GM19025 (cell line): ENCODE results near the gene TCF7L2.
"Not testable (repeated sequence)": the region's sequence is repeated elsewhere in the genome, so short reads cannot be mapped to it uniquely, and the experiment has no call there.

Experiments used
- ATAC-seq: cut with Tn5 transposase; IDR thresholded peaks from one replicate; pipeline ENCODE4 v1.9.1; 2021; ENCODE audit warnings: mild to moderate bottlenecking, low read depth, moderate library complexity; ENCODE audit not compliant: unreplicated experiment

Gene TCF7L2

DNA sequence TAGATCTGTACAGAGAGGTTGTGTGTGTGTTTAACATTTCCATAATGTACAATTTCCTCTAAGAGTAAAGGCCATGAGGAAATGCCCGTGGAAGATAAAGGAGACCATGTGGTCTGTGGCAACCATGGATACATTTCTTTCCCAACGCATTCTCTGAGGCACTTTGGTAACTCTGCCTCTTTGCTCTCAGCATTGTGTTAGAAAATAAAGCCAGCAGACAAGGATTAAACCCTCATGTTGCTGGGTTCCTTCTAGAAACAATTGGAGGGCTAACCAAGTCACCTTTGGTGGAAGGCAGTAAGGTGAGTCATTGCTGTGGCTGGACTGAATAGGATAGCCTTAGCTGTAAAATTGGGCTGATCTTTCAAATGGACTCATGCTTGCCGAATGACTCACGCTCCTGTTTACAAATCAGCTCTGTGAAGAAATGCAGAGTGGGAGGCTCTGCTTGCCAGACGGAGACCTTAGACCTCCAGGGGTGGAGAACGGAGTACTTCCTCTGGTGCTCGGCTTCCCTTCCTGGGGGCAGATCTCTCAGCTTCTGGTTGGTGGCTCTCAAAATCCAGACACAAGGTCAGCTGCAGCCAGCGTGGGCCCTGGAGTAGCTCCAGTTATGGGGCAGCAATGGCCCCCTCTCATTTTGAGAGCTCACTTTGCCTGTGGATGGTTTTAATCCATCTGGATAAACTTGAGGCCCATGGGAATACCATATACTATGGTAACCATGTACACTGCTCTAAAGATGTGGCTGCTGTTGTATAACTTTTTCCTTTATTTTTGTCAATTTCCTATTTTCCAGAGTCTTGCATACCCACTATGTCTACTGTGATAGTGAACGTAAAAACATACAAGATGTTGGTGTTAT, 137.3 kb downstream of the TCF7L2 start:
- no peak for ATAC-seq

DNA sequence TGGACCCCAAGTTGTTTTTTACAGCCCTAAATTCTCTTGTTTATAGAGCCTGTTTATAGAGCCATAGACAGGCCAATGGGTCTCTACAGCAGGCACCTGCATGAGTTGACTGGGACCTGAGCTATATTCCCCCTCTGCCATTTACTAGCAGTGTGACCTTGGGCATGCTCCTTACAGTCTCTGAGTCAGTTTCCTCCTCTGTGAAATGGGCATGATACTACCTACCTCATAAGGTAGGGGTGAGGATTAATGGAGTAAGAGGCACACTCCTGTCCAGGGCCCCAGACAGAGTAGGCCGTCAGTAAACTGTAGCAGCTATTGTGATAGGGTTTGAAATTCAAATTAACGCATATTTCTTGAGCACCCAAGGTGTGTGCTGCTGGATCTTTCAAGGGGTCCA, 138.1 kb downstream of the TCF7L2 start:
- no peak for ATAC-seq

DNA sequence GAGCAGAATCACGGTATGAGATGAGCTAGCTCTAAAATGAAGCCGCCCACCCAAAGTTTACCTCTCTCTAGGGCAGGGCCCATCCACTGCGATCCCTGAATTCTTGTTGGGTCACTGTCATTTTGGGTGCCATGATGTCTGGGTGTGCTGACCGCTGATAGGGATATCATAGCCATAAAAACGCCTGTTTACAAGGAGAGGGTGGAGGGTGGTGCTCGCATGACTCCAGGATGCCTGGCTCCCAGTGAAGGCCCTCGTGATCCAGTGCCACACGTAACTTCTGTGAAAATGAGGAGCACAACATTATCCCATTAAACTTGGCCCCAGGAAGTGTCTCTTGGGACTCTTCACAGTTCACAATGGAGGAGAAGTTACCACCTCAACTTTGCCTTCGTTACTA, 139.5 kb downstream of the TCF7L2 start:
- no peak for ATAC-seq

DNA sequence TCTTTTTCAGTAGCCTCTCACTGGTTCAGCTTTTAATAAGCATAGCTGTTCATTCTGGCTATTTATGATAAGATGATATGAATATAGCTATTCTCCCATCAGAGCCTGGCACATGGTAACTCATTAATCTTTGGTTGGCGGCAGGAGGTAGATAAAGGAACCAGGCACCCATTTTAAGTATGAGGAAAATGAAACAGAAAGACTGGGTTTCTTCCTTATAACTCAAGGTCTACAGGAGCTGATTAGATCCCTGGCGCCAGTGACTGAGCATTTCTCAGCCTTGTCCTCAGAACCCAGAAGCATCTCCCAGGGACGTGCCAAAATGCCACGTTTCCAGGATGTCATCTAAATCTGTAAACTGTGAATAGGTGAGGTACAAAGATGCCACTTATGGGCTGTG, 141.9 kb downstream of the TCF7L2 start:
- ATAC-seq, result no peak

GRCh38 chr10:113093188-113094113, 143.4 kb downstream of the TCF7L2 start:
- ATAC-seq, result no peak

GRCh38 chr10:113094114-113094486, 144.1 kb downstream of the TCF7L2 start:
- ATAC-seq, result no peak

GRCh38 chr10:113095419-113096127, 145.5 kb downstream of the TCF7L2 start:
- ATAC-seq, result no peak

GRCh38 chr10:113096128-113096996, 146.3 kb downstream of the TCF7L2 start:
- ATAC-seq, result no peak

- ATAC-seq, result no peak
These were observed 147.0 kb downstream of the TCF7L2 start for GRCh38 chr10:113097036-113097435.

DNA sequence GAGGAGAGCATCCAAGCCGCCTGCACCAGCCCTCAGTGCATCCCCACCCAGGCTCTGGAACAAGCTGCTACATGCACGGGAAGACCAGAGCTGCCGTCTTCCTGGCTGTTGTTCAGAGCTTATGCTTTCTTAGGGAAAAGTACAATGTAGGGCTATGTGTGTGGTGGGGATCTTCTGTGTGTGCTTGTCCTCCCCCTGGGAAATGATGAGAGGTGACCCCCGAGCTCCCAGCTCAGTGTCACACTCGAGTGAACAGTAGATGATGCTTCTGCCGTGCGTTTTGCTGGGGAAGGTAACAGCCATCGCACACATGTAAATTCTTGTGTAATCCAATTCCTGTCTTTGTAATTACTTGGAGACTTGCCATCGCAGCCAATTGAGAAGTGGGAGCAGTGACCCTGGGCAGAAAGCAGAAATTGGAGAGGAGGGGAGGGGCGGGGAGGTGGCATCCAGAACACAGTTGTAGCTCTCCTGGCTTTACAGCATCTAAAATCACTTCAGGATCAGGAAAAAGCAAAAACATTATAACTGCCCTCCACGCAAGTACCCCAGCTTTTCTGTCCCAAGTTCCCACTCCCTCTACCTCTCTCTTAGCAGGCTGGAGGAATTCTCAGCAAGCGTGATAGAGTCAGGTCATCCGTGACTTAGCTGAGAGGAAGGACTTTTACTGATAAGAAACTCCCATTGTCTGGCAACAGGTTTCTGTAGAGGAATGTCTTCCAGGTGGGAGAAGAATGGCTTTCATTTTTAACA, 149.6 kb downstream of the TCF7L2 start:
- no peak for ATAC-seq

DNA sequence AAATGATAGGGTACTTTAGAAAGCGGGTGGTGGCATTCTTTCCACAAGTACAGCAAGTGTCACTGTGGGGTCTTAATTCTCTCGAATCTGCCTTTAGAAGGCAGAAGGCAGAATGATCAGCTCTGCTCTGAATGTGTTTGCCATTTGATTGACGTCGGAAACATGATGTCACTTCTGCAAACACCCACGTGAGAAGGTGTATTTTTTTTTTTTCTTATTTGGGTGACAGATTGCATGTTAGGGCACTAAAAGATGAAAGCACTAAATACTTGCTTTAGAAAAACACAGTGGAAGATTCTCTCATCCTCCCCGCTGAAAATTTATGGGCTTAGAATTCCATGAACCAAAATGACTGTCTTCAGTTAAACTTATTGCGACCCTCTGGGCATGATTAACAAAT, 150.2 kb downstream of the TCF7L2 start:
- no peak for ATAC-seq

DNA sequence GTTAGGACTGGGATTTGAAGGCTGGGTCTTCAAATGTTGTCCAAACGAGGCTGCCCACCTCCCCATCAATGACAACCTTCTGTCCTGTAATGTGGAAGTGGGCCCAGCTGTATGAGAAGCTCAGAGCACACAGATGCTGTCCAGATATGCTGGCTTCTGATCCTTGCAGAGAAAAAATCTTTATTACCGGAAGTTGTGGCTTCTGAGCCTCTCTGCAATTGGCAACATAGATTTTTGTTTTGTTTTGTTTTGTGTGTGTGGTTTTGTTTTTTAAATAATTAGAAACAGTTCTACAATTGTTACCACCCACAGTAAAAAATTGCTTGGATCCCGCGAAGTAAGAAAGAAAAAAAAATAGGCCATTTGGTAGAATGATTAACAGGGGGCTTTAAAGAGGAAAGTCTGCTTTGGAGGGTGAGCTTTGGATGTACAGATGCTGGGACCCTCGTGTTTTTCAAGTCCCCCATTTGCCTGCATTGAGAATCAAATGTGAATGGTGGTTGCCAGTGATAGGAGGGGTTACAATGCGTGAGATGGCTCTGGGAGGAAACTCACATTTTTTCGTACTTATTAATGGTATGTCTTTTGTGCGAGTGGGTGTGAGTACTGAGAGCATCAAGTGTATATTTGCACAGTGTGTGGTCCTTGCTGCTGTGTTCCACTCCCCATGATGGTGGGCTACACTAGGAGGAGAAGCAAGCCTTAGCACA, 153.2 kb downstream of the TCF7L2 start:
- no peak for ATAC-seq

GRCh38 chr10:113104047-113104446, 154.0 kb downstream of the TCF7L2 start:
- no peak for ATAC-seq

DNA sequence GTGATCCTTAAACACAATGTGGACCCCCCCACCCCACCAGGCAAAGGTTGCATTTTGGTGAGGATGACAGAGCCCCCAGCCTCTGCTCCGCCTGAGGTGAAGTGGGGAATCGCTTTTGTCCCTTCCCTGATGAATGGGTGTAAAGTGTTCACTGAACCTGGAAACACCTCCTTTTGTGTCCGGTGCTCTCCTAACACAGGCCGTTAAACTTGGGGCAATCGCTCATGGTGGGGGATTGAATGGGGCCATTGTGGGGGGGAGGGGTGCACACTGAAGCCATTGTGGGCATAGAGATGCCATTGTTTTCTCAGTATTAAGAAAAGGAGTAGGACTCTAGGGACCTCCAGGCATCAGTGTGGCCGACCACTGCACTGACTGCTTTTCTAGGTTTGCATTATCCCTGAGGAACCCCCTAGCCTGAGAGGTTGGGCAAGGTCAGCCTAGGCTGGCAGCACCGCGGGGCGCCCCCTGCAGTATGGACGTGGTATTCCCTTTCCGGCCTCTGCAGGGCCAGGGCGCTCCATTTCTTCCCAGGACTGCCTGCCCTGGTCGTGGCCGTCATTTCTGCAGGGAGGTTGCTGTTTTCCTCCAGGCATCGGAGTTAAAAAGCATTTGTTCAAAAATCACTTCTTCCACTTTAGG, 158.3 kb downstream of the TCF7L2 start:
- ATAC-seq, result no peak

- ATAC-seq, result no peak
These were observed 158.9 kb downstream of the TCF7L2 start for GRCh38 chr10:113108948-113109347.

DNA sequence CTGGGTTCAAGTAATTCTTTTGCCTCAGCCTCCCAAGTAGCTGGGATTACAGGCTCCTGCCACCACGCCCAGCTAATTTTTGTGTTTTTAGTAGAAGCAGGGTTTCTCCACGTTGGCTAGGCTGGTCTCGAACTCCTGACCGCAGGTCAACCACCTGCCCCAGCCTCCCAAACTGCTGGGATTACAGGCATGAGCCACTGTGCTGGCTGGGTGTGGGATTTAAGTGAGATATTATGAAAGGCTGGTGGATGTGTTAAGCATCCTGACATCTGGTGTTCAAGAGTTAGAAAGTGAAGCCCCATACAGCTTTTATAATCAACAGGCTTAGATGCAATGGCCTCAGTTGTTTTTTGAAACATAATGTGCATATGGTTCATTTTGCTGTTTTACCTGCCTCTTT, 159.4 kb downstream of the TCF7L2 start:
- ATAC-seq, result not testable (repeated sequence)

GRCh38 chr10:113111260-113111659, 161.2 kb downstream of the TCF7L2 start:
- no peak for ATAC-seq
